ENCODE measurements around the gene RALY. TPM values are rescaled to one million over a fixed set of nuclear protein-coding genes. Genes with fewer than 3 reads are reported as not detected.

The RALY gene
- polyA plus RNA-seq (ENCODE audit: insufficient read length in 12 of 12), result 100 to 1,000 TPM in 10 of 12 donors, 10 to 100 TPM in 1, not detected in 1; 99.5 to 138 (median 116) TPM
- long read RNA-seq, donor 1, full-length matches to known transcripts, result 58 of 117 reads
- long read RNA-seq, donor 1, partial matches to known transcripts, result 59 of 117 reads
- long read RNA-seq, donor 1, other reads (novel, unspliced or antisense), result 0 of 117 reads
- long read RNA-seq, donor 2, full-length matches to known transcripts, result 31 of 590 reads
- long read RNA-seq, donor 2, partial matches to known transcripts, result 409 of 590 reads
- long read RNA-seq, donor 2, other reads (novel, unspliced or antisense), result 150 of 590 reads
- long read RNA-seq, donor 3, full-length matches to known transcripts, result 20 of 31 reads
- long read RNA-seq, donor 3, partial matches to known transcripts, result 11 of 31 reads
- long read RNA-seq, donor 3, other reads (novel, unspliced or antisense), result 0 of 31 reads
- long read RNA-seq, donor 4, full-length matches to known transcripts, result 13 of 23 reads
- long read RNA-seq, donor 4, partial matches to known transcripts, result 10 of 23 reads
- long read RNA-seq, donor 4, other reads (novel, unspliced or antisense), result 0 of 23 reads
- long read RNA-seq, donor 5, full-length matches to known transcripts, result 72 of 125 reads
- long read RNA-seq, donor 5, partial matches to known transcripts, result 53 of 125 reads
- long read RNA-seq, donor 5, other reads (novel, unspliced or antisense), result 0 of 125 reads
- long read RNA-seq, donor 6, full-length matches to known transcripts, result 25 of 39 reads
- long read RNA-seq, donor 6, partial matches to known transcripts, result 14 of 39 reads
- long read RNA-seq, donor 6, other reads (novel, unspliced or antisense), result 0 of 39 reads
- long read RNA-seq, donor 7, full-length matches to known transcripts, result 18 of 36 reads
- long read RNA-seq, donor 7, partial matches to known transcripts, result 18 of 36 reads
- long read RNA-seq, donor 7, other reads (novel, unspliced or antisense), result 0 of 36 reads
- long read RNA-seq, donor 8, full-length matches to known transcripts, result 63 of 113 reads
- long read RNA-seq, donor 8, partial matches to known transcripts, result 50 of 113 reads
- long read RNA-seq, donor 8, other reads (novel, unspliced or antisense), result 0 of 113 reads
- long read RNA-seq, donor 9, full-length matches to known transcripts, result 28 of 46 reads
- long read RNA-seq, donor 9, partial matches to known transcripts, result 18 of 46 reads
- long read RNA-seq, donor 9, other reads (novel, unspliced or antisense), result 0 of 46 reads
- long read RNA-seq, donor 10, full-length matches to known transcripts, result 53 of 394 reads
- long read RNA-seq, donor 10, partial matches to known transcripts, result 186 of 394 reads
- long read RNA-seq, donor 10, other reads (novel, unspliced or antisense), result 155 of 394 reads
- long read RNA-seq, donor 11, full-length matches to known transcripts, result 33 of 495 reads
- long read RNA-seq, donor 11, partial matches to known transcripts, result 391 of 495 reads
- long read RNA-seq, donor 11, other reads (novel, unspliced or antisense), result 71 of 495 reads

GRCh38 chr20:33993576-33994221 is at the start of gene RALY:
Gene RALY (plus strand): TSS chr20:33993911. CDS start chr20:34072075, 78,164 bp downstream.
- DNase-seq, result peak; percentile 59

GRCh38 chr20:33944914-33945313 is 48.8 kb upstream of the RALY start:
- no peak for DNase-seq

GRCh38 chr20:33945391-33946081 is 48.2 kb upstream of the RALY start:
- no peak for DNase-seq

GRCh38 chr20:33947709-33948295 is 45.9 kb upstream of the RALY start:
- no peak for DNase-seq

GRCh38 chr20:33948480-33948879 is 45.2 kb upstream of the RALY start:
- no peak for DNase-seq

GRCh38 chr20:33951171-33951570 is 42.5 kb upstream of the RALY start:
- no peak for DNase-seq

- no peak for DNase-seq
Measured at GRCh38 chr20:33954504-33954903, 39.2 kb upstream of the RALY start.

- no peak for DNase-seq
Measured at GRCh38 chr20:33963751-33964150, 30.0 kb upstream of the RALY start.

- DNase-seq, result no peak
Measured at GRCh38 chr20:33964441-33964840, 29.3 kb upstream of the RALY start.

- DNase-seq, result no peak
Measured at GRCh38 chr20:33967126-33967525, 26.6 kb upstream of the RALY start.

GRCh38 chr20:33969563-33969962 is 24.1 kb upstream of the RALY start:
- no peak for DNase-seq

GRCh38 chr20:33970229-33970628 is 23.5 kb upstream of the RALY start:
- no peak for DNase-seq

- no peak for DNase-seq
Measured at GRCh38 chr20:33971147-33971975, 22.4 kb upstream of the RALY start.

GRCh38 chr20:33976959-33977358 is 16.8 kb upstream of the RALY start:
- DNase-seq, result no peak

- no peak for DNase-seq
Measured at GRCh38 chr20:33977535-33977934, 16.2 kb upstream of the RALY start.

GRCh38 chr20:33979094-33979493 is 14.6 kb upstream of the RALY start:
- no peak for DNase-seq

GRCh38 chr20:33981347-33981746 is 12.4 kb upstream of the RALY start:
- DNase-seq, result no peak

GRCh38 chr20:33981964-33982363 is 11.7 kb upstream of the RALY start:
- DNase-seq, result no peak

- no peak for DNase-seq
Measured at GRCh38 chr20:33983371-33983770, 10.3 kb upstream of the RALY start.

All from muscle of arm (tissue), 14 donors.